GM13977 (cell line): ENCODE measurements around the gene TBC1D13.

Source experiments
- DNase-seq: peaks from one replicate; pipeline ENCODE4 v3.0.0; 2012; ENCODE audit warnings: low spot score
- in situ Hi-C: fragments of 300-500 bp; cut with MboI; formaldehyde crosslinking; loops from one replicate; pipeline ENCODE4 v1.12.0; 2022; ENCODE audit warnings: low sequenced_read_pairs, low pct_unique_long_range_greater_than_20kb, mixed read lengths, inconsistent platforms; ENCODE audit not compliant: unreplicated experiment
- TF ChIP-seq, protein P1 (sequence below): IDR thresholded peaks from 2 replicates; pipeline ENCODE4 v1.5.1; 2012; ENCODE audit warnings: mild to moderate bottlenecking, control low read depth; ENCODE audit not compliant: insufficient read depth; ENCODE audit errors: extremely low read depth, missing control alignments

The TBC1D13 gene

DNA sequence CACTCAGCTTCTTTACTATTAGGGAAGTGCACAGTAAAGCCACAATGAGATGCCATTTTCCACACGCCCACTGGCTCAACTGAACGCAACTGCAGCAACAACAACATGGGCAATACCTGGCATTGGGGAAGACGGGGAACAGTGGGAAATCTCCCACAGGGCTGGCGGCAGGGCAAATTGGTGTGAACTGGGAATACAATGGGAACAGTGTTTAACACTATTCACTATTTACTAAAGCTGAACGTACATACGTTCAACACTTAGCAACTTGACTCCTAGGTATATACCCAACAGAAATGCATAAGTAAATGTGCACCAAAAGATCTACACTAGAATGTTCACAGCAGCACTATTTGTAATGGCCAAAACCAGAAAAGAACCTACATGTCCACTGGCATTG is 29.5 kb upstream of the TBC1D13 start:
- in situ Hi-C loops = no loop called here
- no peak for DNase-seq
- TF ChIP-seq, protein P1, sequence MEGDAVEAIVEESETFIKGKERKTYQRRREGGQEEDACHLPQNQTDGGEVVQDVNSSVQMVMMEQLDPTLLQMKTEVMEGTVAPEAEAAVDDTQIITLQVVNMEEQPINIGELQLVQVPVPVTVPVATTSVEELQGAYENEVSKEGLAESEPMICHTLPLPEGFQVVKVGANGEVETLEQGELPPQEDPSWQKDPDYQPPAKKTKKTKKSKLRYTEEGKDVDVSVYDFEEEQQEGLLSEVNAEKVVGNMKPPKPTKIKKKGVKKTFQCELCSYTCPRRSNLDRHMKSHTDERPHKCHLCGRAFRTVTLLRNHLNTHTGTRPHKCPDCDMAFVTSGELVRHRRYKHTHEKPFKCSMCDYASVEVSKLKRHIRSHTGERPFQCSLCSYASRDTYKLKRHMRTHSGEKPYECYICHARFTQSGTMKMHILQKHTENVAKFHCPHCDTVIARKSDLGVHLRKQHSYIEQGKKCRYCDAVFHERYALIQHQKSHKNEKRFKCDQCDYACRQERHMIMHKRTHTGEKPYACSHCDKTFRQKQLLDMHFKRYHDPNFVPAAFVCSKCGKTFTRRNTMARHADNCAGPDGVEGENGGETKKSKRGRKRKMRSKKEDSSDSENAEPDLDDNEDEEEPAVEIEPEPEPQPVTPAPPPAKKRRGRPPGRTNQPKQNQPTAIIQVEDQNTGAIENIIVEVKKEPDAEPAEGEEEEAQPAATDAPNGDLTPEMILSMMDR = no peak

DNA sequence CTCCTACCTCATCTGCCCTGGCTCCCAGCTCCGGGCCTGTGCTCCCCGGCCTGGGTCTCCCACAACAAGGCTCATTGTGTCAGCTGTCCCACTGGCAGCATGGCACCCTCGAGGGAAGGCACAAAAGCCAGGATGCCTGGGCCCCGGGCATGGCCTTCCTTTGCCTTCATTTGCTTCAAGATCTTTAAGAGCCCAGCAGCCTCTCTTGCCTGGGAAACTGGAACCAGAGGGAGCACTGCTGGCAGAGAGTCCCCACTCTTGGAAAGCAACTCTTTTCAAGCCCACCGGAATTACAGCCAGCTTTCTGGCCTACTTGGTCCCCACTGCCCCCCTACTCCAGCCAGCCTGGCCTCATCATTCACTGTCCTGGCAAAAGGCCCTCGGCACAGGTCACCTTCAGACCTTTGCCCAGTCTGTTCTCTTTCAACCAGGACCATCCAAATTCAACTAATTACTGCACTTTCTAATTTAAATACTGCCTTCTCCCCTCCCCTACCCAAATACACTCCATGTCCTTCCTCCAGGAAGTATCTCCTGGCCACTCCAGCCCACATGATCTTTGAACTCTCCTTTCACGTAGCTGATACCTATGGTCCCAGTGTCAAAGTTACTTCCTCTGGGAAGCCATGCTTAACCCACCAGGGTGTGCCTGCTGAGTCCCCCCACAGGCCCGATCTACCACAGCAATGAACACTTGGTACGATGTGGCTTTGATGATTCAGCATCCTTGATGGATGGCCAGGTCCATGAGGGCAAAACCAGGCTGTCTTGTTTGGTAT is 24.2 kb upstream of the TBC1D13 start:
- DNase-seq = no peak
- in situ Hi-C loops = no loop called here
- TF ChIP-seq, protein P1 = no peak

DNA sequence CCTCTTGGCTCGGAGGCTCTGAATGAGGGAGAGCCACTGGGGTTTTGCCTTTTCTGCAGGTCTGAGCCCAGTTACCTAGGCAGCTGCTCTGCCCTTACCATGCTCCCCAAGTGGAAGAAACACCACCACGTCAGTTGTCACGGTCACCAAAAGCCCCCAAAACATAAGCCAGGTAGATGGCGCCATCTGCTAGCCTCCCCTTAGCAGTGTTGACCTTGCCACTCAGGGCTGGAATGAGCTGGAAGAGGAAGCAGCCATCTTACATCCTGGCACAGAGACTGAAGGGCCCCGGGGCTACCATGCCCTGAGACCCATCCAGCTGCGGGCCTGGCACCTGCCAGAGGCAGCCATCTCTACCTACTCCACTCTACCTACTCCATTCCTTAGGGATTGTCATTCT is 22.7 kb upstream of the TBC1D13 start:
- TF ChIP-seq, protein P1 = no peak
- in situ Hi-C loops = no loop called here

DNA sequence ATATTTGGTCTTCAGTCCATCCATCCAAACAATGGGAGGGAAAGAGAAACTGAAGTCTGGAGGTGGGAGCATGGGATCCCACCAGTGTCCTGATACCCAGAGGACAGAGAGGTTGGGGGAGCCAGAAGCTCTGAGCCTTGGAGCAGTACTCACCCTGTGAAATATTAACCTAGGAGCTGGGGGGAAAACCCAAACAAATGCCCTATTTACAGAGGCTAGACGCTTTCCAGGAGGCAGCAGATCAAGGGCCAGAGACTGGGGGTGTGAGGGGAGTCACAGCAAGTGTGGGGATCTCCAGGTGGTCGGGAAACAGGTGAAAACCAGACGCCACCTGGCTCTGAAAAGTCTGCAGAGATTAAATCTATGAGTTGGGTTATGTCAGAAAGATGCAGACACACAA is 21.6 kb upstream of the TBC1D13 start:
- TF ChIP-seq, protein P1 = no peak
- DNase-seq = no peak
- in situ Hi-C loops = no loop called here

More for the DNA sequence above, 22.7 kb upstream of the TBC1D13 start:
- no peak for DNase-seq

DNA sequence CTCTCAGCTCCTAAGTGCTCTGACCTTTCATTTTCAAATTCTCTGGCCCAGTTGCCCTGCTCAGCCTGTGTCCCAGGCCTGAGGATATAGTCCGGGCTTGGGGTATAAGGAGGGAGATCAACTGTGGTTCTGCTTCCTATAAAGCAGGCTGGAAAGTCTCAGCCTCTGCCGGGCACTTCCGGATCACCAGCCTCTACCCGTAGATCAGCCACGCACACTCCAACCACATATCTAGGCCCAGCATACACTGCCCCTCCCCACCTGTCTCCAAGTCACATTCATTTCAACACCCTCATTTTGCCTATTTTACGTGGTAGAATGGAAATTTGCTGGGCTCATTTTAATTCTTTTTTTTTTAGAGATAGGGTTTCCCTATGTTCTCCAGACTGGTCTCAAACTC is 18.4 kb upstream of the TBC1D13 start:
- in situ Hi-C loops = no loop called here
- no peak for DNase-seq
- TF ChIP-seq, protein P1 = no peak

DNA sequence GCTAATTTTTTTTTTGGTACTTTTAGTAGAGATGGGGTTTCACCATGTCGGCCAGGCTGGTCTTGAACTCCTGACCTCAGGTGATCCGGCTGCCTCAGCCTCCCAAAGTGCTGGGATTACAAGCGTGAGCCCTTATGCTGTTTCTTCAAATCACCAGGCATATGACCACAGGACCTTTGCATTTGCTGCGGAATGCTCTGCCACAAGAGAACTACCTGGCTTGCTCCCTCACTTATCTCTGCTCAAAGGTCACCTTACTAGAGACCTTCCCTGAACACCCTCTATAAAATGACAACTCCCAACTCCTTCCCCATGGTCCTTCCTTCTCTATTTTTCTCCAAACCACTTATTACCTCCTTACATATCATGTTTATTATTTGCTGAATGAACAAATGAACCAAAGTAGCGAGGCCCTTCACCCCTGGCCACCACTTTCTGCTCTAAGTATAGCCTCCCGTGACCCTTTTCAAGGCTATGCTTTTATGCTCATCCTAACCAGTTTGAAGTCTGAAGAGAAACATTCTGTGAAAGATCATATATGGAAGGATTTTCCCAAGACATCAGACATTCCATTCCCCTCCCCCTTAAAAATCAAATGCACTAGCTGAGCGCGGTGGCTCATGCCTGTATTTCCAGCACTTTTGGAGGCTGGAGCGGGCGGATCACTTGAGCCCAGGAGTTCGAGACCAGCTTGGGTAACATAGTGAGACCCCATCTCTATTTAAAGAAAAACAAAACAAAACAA is 16.6 kb upstream of the TBC1D13 start:
- in situ Hi-C loops = no loop called here
- DNase-seq = no peak
- TF ChIP-seq, protein P1 = no peak
